GM10847 (cell line): ENCODE data around the gene PYDC1.

ENCODE experiments used
- POLR2A ChIP-seq: IDR thresholded peaks from 2 replicates; pipeline ENCODE4 v1.6.1; 2011; ENCODE audit not compliant: insufficient read length; ENCODE audit errors: extremely low read depth

Gene PYDC1

GRCh38 chr16:31204871-31205666 is 11.9 kb downstream of the PYDC1 start:
- TF ChIP-seq POLR2A = no peak

DNA sequence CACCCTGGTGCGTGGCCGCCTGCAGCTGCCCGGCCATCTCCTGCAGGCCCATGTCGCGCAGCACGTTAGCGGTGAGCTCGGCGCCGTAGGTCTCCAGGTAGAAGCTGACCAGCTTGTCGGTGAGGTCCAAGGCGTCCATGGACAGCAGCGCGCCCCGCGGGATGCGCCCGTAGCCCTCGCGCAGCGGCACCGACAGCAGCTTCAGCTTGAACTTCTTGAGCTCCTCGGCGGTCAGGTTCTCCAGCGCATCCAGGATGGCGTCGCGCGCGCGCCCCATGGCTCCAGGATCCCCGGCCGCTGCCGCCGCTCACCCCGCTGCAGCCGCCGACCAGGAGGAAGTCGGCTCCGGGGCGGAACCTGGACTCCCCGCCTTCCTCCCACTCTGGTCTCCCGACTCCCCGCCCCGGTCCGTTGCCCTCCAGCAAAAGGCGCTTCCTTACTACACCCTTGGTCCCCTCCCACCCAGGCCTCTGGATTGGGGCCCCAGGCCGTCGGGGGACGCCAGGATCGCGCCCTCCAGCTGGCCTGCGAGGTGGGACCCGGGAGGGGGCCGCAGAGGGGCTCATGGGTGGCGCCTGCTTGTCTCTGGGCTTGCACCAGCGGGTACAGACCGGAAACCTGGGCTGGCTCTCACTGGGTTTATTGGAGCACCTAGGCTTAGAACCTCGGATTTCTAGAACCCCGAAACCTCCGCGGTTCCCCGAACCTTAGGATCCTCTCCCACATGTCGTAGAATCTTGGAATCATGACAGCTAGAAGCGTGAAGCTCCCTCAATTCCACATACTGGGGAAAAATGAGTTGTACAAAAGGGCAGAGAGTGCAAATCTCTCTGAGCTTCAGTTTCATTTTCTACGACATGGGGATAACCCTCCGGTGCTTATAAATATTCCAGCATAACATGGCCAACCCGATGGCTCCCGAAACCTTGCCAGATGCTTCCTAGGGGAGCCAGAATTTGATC is 14.2 kb downstream of the PYDC1 start, which contains the start of gene PYCARD:
PYCARD (minus strand) TSS at position 347 of the 962 bp plus-strand sequence; CDS start at position 277, 70 bp downstream.
- TF ChIP-seq POLR2A = peak; percentile 27

- TF ChIP-seq POLR2A = no peak
Measured at GRCh38 chr16:31201582-31202413, 15.1 kb downstream of the PYDC1 start.

- no peak for TF ChIP-seq POLR2A
Measured at GRCh38 chr16:31200821-31201568, 15.9 kb downstream of the PYDC1 start.

DNA sequence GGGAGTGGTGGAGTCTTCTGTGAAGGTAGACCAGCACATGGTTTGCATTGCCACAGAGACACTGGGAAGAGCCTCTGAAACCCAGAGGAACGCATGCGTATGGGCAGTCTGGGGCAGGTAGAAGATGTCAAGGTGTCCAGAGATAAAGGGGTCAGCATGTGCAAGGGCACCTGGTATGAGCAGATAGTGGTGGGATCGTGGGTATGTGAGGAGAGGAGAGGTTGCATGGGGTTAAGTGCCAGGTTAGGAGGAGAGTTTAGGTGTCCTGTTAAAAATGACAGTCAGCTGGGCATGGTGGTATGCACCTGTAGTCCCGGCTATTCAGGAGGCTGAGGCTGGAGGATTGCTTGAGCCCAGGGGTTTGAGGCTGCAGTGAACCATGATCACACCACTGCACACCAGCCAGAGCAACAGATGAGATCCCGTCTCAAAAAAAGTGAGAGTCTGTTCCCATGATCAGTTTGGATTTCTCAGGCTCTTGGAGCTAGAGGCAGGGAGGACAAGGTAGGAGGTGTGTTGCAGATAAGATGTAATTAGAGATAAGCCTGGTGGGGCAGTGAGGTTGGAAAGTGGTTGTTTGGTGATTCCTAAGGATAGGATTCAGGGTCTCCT is 17.4 kb downstream of the PYDC1 start:
- no peak for TF ChIP-seq POLR2A

- no peak for TF ChIP-seq POLR2A
Measured at GRCh38 chr16:31198207-31198882, 18.6 kb downstream of the PYDC1 start.

- no peak for TF ChIP-seq POLR2A
Measured at GRCh38 chr16:31196324-31197088, 20.4 kb downstream of the PYDC1 start.

DNA sequence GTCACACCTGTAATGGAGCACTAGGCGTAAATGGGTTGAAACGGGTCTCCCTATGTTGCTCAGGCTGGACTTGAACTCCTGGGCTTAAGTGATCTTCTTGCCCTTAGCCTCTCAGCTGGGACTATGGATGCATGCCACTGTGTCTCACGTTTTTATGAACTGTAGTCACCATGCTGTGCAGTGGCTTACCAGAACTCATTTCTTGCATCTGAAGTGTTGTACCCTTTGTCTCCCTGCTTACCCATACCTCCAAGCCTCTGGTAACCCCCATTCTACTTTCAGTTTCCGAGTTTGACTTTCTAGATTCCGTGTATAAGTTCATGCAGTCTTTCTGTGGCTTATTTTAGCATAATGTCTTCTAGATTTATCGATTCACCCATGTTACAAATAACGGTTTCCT is 22.0 kb downstream of the PYDC1 start:
- TF ChIP-seq POLR2A = no peak

DNA sequence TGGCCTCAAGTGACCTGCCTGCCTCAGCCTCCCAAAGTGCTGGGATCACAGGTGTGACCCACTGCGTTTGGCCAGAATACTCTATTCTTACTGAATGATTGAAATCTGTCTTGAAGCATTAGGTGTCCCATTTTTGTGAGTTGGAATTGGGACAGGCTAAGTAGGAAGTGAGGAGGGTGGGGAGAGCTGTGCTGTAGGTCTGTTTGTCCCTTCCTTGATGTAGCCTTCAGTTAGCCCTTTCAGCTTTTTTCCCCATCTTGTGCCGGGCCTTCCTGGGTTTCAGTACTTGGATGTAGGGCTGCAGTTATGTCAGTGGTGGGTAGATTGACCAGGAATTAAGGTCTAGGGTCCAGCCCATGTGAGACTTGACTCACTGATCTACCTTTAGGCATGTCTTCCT is 23.1 kb downstream of the PYDC1 start:
- no peak for TF ChIP-seq POLR2A

DNA sequence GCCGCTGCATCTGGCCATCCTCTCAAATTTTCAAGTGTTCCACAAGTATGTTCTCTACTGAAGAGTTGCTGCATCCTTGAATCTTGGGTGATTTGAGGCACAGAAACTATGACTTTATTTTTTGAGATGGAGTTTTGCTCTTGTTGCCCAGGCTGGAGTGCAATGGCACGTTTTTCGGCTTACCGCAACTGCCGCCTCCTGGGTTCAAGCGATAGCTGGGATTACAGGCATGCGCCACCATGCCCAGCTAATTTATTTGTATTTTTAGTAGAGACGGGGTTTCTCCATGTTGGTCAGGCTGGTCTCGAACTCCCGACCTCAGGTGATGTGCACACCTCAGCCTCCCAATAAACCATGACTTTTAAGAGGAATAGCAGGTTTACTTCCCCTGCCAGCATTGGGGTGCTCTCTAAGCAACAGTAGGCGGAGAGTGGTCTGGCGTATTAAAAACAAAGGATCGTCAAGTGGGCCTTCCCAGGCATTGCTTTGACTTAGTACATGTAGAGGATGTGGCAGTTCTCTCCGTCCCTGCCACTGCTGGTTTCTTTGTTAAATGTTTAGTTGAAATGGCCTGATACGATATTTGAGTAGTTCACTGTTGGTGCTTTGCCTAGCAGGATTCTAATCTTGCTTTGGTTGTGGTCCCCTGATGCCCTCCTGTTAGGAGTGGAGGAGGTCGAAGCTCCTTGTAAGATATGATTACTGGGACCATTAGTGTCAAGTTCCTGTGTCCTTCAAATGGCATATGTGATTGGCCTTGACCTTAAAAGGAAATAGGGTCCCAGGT is 23.9 kb downstream of the PYDC1 start:
- TF ChIP-seq POLR2A = no peak

DNA sequence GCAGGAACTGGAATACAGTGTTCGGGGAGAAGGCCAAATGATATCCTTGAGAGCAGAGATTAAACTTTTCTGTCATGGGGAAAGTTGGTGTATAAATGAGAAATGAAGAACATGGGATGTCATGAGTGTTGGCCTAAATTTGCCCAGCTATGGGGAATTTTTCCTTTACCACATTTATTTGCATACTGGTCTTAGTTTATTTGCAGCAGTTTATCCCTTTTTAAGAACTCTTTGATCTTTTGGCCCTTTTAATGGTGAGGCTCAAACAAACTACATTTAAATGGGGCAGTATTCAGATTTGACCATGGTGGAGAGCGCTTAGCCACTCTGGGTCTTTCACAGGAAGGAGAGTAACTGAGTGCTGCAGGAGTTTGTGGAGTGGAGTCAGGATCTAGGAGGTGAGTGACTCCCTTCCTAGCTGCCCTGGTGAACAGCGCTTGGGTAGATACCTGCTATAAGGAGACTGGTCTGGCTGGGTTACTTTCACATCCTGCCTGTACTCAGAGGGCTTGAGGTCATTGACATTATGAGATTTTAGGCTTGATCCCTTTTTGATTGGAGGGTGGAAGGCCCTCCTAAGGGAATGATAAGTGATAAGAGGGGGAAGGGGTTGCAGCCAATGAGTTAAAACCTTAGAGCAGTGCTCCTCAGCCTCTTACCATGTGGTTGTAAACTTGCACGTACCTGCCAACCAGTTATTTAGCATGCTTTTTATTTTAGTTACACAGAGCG is 25.1 kb downstream of the PYDC1 start:
- TF ChIP-seq POLR2A = no peak
